Esophagus squamous epithelium (tissue), 5 donors: ENCODE results near the gene HS6ST1. TPM values are rescaled to one million over a fixed set of nuclear protein-coding genes. Genes with fewer than 3 reads are reported as not detected.

ENCODE experiments used
- DNase-seq: peaks from one replicate; lab custom pipeline; 2025; lab: John Stamatoyannopoulos, UW
- H3K27ac ChIP-seq, 4 donors: fragments of 200-600 bp; sonication (generic); one replicate each; pipeline ENCODE4 v1.5.1; 2016 to 2019; ENCODE audit warnings: mild to moderate bottlenecking in 1 of 4
- H3K27me3 ChIP-seq, 4 donors: fragments of 200-600 bp; sonication (generic); 1 replicate in 3 of 4; 2 replicates in 1 of 4; pipeline versions ENCODE4 v1.5.1 to v1.6.0; 2017 to 2021; ENCODE audit warnings: antibody characterized with exemption in 1 of 4
- H3K36me3 ChIP-seq, 3 donors: fragments of 200-600 bp; sonication (generic); one replicate each; pipeline ENCODE4 v1.5.1; 2016 to 2019
- H3K4me1 ChIP-seq, 3 donors: fragments of 200-600 bp; sonication (generic); one replicate each; pipeline ENCODE4 v1.5.1; 2017 to 2019
- H3K4me3 ChIP-seq, 4 donors: fragments of 200-600 bp; sonication (generic); 1 replicate in 3 of 4; 2 replicates in 1 of 4; pipeline ENCODE4 v1.5.1; 2016 to 2019; ENCODE audit warnings: mild to moderate bottlenecking in 2 of 4, moderate library complexity in 1 of 4
- H3K9me3 ChIP-seq, 3 donors: fragments of 200-600 bp; sonication (generic); one replicate each; pipeline ENCODE4 v1.5.1; 2016 to 2019
- POLR2A ChIP-seq, 4 donors: fragments of 450-650 bp; IDR thresholded peaks; one replicate each; pipeline ENCODE4 v1.6.1; 2017; ENCODE audit warnings: antibody characterized with exemption in 4 of 4, mild to moderate bottlenecking in 4 of 4, moderate library complexity in 3 of 4
- WGBS, 2 donors: methylation state at CpG; one replicate each; pipeline ENCODE4 v1.1.5; 2018; 5-methylcytosine and 5-hydroxymethylcytosine counted together
- intact Hi-C: fragments of 100-400 bp; cut with DNase I; formaldehyde crosslinking; loops from one replicate; pipeline ENCODE4 v1.15.0; 2022
- total RNA-seq, 4 donors: library from RNA; depleted of rRNA; stranded (reverse); fragments of >200 nt; gene quantifications; one replicate each; pipeline ENCODE4 v1.1.0, GENCODE V29; 2016
- TF ChIP-seq, protein P1 (sequence below), 6 experiments: fragments of 450-650 bp in 4 of 6; fragments of 200-600 bp in 2 of 6; sonication (generic) in 2 of 6; IDR thresholded peaks; one replicate each; pipeline ENCODE4 v1.5.1; 2016 to 2019; ENCODE audit warnings: antibody characterized with exemption in 6 of 6, mild to moderate bottlenecking in 4 of 6, moderate library complexity in 4 of 6
- donor health status: DM: yes; HTN: yes; CAD: no.

HS6ST1 gene
- total RNA-seq, 4 donors from 2014 or later, result 44.7 to 73.8 (median 56.8) TPM

DNA sequence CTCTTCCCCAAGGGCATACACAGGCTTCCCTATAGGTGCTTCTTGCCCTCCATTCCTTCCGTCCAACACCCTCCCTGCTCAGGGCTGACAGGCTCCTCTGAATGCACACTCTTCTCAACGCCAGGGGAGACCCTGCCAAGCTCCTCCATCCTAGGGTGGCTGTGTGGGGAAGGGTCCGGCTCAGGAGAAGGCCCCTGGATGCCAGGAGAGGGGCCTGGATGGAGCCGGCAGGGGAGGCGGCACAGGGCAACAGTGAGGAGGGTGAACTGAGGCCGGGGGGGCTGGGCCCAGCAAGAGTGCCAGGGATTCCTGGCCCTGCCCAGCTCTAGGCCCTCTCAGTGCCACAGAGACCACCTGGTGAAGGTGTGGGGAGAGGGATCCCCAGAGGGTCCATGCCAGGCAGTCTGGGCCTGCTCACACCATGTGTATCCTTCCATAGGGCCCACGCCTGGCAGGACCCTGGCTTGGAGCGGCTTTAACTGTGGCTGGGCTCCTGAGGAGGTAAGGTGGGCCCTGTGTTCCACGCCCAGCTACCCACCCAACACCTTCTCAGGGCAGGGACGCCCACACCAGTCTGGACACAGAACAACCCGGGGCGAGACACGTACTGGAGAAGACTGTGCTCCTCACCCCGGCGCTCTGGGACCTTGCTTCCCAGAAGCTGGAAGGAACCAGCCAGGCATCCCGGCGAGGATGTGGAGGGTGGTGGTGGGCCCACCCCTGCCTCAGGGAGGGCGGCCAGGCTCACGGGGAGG is 26.6 kb downstream of the HS6ST1 start:
- H3K36me3 ChIP-seq, result peaks cover 0 to 26% (median 3%) of the 10 kb centered on the region in 3 donors
- intact Hi-C loops, result no loop called here
- TF ChIP-seq, protein P1, sequence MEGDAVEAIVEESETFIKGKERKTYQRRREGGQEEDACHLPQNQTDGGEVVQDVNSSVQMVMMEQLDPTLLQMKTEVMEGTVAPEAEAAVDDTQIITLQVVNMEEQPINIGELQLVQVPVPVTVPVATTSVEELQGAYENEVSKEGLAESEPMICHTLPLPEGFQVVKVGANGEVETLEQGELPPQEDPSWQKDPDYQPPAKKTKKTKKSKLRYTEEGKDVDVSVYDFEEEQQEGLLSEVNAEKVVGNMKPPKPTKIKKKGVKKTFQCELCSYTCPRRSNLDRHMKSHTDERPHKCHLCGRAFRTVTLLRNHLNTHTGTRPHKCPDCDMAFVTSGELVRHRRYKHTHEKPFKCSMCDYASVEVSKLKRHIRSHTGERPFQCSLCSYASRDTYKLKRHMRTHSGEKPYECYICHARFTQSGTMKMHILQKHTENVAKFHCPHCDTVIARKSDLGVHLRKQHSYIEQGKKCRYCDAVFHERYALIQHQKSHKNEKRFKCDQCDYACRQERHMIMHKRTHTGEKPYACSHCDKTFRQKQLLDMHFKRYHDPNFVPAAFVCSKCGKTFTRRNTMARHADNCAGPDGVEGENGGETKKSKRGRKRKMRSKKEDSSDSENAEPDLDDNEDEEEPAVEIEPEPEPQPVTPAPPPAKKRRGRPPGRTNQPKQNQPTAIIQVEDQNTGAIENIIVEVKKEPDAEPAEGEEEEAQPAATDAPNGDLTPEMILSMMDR (IDR thresholded peaks at IDR 0.05), result no peak
- TF ChIP-seq POLR2A (IDR thresholded peaks at IDR 0.05), result no peak
- WGBS, 2 donors, result 93% methylated on average over 4 of the region's 19 CpGs; no CpG with 5 or more reads in 1 of the 2 donors
- no peaks in the 10 kb centered on the region for H3K27me3 ChIP-seq
- H3K4me3 ChIP-seq, result no peak overlapping the region
- peaks cover 32 to 81% (median 44%) of the 10 kb centered on the region in 3 donors for H3K4me1 ChIP-seq
- H3K9me3 ChIP-seq, result no peaks in the 10 kb centered on the region
- DNase-seq, result no peak
- peak overlapping the region; percentile 66 to 87 (median 82) for H3K27ac ChIP-seq

GRCh38 chr2:128291161-128291843 is 27.4 kb downstream of the HS6ST1 start:
- TF ChIP-seq, protein P1 (IDR thresholded peaks at IDR 0.05), result no peak
- TF ChIP-seq POLR2A (IDR thresholded peaks at IDR 0.05), result no peak
- peak overlapping the region in 3 of 4 donors; percentile 66 to 87 (median 84) for H3K27ac ChIP-seq
- H3K4me3 ChIP-seq, result no peak overlapping the region
- no peak for DNase-seq
- WGBS, 2 donors, result 73 to 100% methylated on average over 1 to 5 of the region's 13 CpGs
- peaks cover 40 to 82% (median 47%) of the 10 kb centered on the region in 3 donors for H3K4me1 ChIP-seq
- intact Hi-C loops, result no loop called here
- no peaks in the 10 kb centered on the region for H3K27me3 ChIP-seq
- peaks cover 0 to 28% (median 5%) of the 10 kb centered on the region in 3 donors for H3K36me3 ChIP-seq
- no peaks in the 10 kb centered on the region for H3K9me3 ChIP-seq

DNA sequence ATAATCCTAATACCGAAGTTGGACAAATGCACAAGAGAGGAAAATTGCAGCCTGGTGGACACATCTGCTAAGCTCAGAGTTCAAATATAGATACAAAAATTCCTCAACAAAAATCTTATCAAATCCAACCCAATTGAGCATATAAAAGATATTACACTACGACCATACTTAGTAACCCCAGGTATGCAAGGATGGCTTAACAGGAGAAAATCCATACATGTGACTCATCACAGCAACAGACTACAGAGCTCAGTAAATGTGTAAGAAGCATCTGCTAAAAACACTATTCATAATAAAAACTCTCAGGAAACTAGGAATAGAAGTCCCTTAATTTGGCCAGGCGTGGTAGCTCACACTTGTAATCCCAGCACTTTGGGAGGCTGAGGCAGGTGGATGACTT is 28.3 kb downstream of the HS6ST1 start:
- no peak for DNase-seq
- WGBS, 2 donors, result 80 to 98% methylated on average over 3 of the region's 3 CpGs
- Histone ChIP-seq H3K27me3 (no peaks in the 10 kb centered on the region), H3K27ac (no peak overlapping the region), H3K36me3 (peaks cover 0 to 38% (median 5%) of the 10 kb centered on the region in 3 donors), H3K4me3 (no peak overlapping the region), H3K4me1 (peaks cover 42 to 83% (median 45%) of the 10 kb centered on the region in 3 donors), H3K9me3 (no peaks in the 10 kb centered on the region)
- intact Hi-C loops, result no loop called here
- TF ChIP-seq, protein P1 (IDR thresholded peaks at IDR 0.05), result no peak
- TF ChIP-seq POLR2A (IDR thresholded peaks at IDR 0.05), result no peak

DNA sequence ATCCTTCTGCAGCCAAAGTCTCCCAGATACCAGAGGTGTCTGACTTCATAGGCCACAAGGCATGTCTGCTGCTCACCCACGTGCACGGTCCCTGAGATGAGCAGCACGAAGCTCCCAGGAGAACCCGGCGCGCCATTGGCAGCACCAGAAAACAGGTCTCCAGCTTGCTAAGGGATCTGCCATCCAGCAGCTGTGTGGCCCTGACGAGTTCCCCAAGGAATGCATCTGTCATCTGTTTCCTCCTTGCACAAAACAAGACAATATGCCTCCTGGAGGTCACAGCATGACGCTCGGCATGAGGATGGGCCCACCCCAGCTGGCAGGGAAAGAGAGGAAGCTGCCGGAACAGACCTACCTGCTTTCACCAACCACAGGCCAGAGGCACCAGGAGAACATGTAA is 29.2 kb downstream of the HS6ST1 start:
- peaks cover 35 to 83% (median 39%) of the 10 kb centered on the region in 3 donors for H3K4me1 ChIP-seq
- no peaks in the 10 kb centered on the region for H3K9me3 ChIP-seq
- TF ChIP-seq, protein P1 (IDR thresholded peaks at IDR 0.05), result no peak
- TF ChIP-seq POLR2A (IDR thresholded peaks at IDR 0.05), result no peak
- DNase-seq, result no peak
- WGBS, 2 donors, result 73 to 91% methylated on average over 4 of the region's 10 CpGs
- H3K36me3 ChIP-seq, result peaks cover 0 to 46% (median 5%) of the 10 kb centered on the region in 3 donors
- no peak overlapping the region for H3K27ac ChIP-seq
- H3K27me3 ChIP-seq, result no peaks in the 10 kb centered on the region
- intact Hi-C loops, result no loop called here
- H3K4me3 ChIP-seq, result no peak overlapping the region

DNA sequence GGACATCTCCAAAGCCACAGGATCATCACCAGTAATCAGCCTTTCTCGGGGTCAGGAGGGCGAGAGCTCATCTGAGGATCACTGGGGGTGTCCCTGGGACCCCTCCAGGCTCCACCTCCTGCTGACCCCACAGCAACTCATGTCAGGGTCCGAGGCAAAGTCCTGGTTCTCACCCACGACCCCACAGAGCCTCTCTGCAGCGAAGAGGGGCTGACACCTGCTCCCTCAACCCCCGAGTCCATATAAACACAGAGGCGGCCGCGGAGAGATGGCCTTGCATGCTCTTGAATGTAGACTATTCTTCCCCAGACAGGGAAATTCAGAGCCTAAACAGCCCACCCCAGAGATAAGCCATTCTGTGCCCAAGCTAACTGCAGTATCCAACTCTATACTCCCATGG is 29.9 kb downstream of the HS6ST1 start:
- intact Hi-C loops, result no loop called here
- peaks cover 30 to 80% (median 39%) of the 10 kb centered on the region in 3 donors for H3K4me1 ChIP-seq
- H3K27me3 ChIP-seq, result no peaks in the 10 kb centered on the region
- H3K27ac ChIP-seq, result no peak overlapping the region
- DNase-seq, result no peak
- no peak overlapping the region for H3K4me3 ChIP-seq
- no peak for TF ChIP-seq POLR2A (IDR thresholded peaks at IDR 0.05)
- TF ChIP-seq, protein P1 (IDR thresholded peaks at IDR 0.05), result no peak
- 86 to 95% methylated on average over 9 of the region's 9 CpGs for WGBS, 2 donors
- H3K36me3 ChIP-seq, result peaks cover 0 to 49% (median 5%) of the 10 kb centered on the region in 3 donors
- H3K9me3 ChIP-seq, result no peaks in the 10 kb centered on the region
